PC-9 (cell line): ENCODE data around the gene SEMA5A. TPM values are rescaled to one million over a fixed set of nuclear protein-coding genes. Genes with fewer than 3 reads are reported as not detected.

ENCODE experiments used
- BruUV-seq: library from RNA; stranded (reverse); fragments of 400-500 nt; replicated peaks from 2 replicates; lab custom pipeline; 2021; lab: Mats Ljungman, UMichigan
- CTCF ChIA-PET: fragments of 300-600 bp; sonication (Branson Sonifier 250); formaldehyde crosslinking; loops from one replicate; lab custom pipeline; 2022; ENCODE audit warnings: antibody characterized with exemption; lab: Charles Lee
- POLR2A ChIA-PET: fragments of 300-600 bp; sonication (Branson Sonifier 250); formaldehyde crosslinking; loops from one replicate; lab custom pipeline; 2022; ENCODE audit warnings: antibody characterized with exemption; ENCODE audit not compliant: unreplicated experiment; lab: Charles Lee
- DNase-seq, 2 experiments: peaks; one replicate each; pipeline versions ENCODE4 v3.0.0 to v3.0.0-alpha.2; 2015 to 2022; ENCODE audit warnings: mixed read lengths in 1 of 2
- H2AFZ ChIP-seq: fragments of 200-600 bp; sonication (generic); 2 replicates; pipeline ENCODE4 v1.8.1; 2017; ENCODE audit warnings: antibody characterized with exemption
- H3F3A ChIP-seq: fragments of 200-600 bp; sonication (generic); 2 replicates; pipeline ENCODE4 v1.8.1; 2017; ENCODE audit warnings: antibody characterized with exemption, mild to moderate bottlenecking, low read depth; ENCODE audit not compliant: insufficient read depth
- H3K27ac ChIP-seq: fragments of 200-600 bp; sonication (generic); 2 replicates; pipeline ENCODE4 v1.6.1; 2016; ENCODE audit warnings: mixed run types
- H3K27me3 ChIP-seq: fragments of 200-600 bp; sonication (generic); 2 replicates; pipeline ENCODE4 v1.6.1; 2016; ENCODE audit warnings: low read depth, mixed run types; ENCODE audit not compliant: insufficient read depth
- H3K36me3 ChIP-seq: fragments of 200-600 bp; sonication (generic); 2 replicates; pipeline ENCODE4 v1.6.1; 2016; ENCODE audit warnings: low read depth, mixed run types
- H3K4me1 ChIP-seq: fragments of 200-600 bp; sonication (generic); replicated peaks from 2 replicates; pipeline ENCODE4 v1.6.1; 2016; ENCODE audit warnings: mixed run types; ENCODE audit not compliant: insufficient read depth
- H3K4me2 ChIP-seq: fragments of 200-600 bp; sonication (generic); 2 replicates; pipeline ENCODE4 v1.6.1; 2017; ENCODE audit warnings: mixed run types
- H3K4me3 ChIP-seq: fragments of 200-600 bp; sonication (generic); 2 replicates; pipeline ENCODE4 v1.6.1; 2016; ENCODE audit warnings: mixed run types
- H3K79me2 ChIP-seq: fragments of 200-600 bp; sonication (generic); 2 replicates; pipeline ENCODE4 v1.6.1; 2017; ENCODE audit warnings: low read depth, mixed run types
- H3K9me2 ChIP-seq: fragments of 200-600 bp; sonication (generic); 2 replicates; pipeline ENCODE4 v1.8.1; 2017; ENCODE audit warnings: mild to moderate bottlenecking; ENCODE audit not compliant: insufficient read depth
- H3K9me3 ChIP-seq: fragments of 200-600 bp; sonication (generic); 2 replicates; pipeline ENCODE4 v1.8.1; 2016; ENCODE audit warnings: low read depth; ENCODE audit not compliant: insufficient read depth
- H4K20me1 ChIP-seq: fragments of 200-600 bp; sonication (generic); 2 replicates; pipeline ENCODE4 v1.8.1; 2017; ENCODE audit not compliant: insufficient read depth
- CTCF ChIP-seq: fragments of 200-600 bp; sonication (generic); conservative IDR thresholded peaks from 2 replicates; pipeline ENCODE4 v1.6.1; 2017; ENCODE audit warnings: mixed run types, antibody characterized with exemption, mild to moderate bottlenecking, moderate library complexity
- EZH2 ChIP-seq: fragments of 200-600 bp; sonication (generic); IDR thresholded peaks from 2 replicates; pipeline ENCODE4 v1.8.0; 2017; ENCODE audit warnings: antibody characterized with exemption, low read depth
- intact Hi-C: fragments of 100-400 bp; cut with micrococcal nuclease; formaldehyde crosslinking; loops from one replicate; pipeline ENCODE4 v1.10.0; 2022; ENCODE audit not compliant: unreplicated experiment
- total RNA-seq: library from RNA; stranded (reverse); gene quantifications from 2 replicates; pipeline ENCODE4 v1.2.3, GENCODE V29; 2021

SEMA5A gene
- total RNA-seq, 1 experiment from 2014 or later = not detected

DNA sequence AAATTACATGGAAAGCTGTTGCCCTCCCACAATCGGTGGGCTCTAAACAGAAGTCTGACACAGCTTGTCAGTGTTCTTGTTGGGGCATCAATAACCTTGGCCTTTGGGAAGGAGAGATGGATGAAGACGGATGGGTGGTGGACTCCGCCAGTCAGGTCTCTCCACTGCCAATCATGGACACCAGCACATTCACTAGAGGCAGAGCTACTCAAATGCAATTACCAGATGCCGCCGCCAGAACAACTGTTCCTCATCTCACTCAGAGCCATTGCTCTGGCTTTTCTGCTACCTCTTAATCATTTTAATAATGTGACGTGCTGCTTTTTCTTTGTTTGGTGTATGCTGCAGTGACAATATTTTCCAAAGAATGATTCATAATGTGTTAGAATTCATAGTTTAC, 27.9 kb upstream of the SEMA5A start:
- ChIA-PET POLR2A (no interaction called here), CTCF (no interaction called here)
- TF ChIP-seq CTCF = no peak

GRCh38 chr5:9572246-9572645, 26.4 kb upstream of the SEMA5A start:
- H3K36me3 ChIP-seq = no peaks in the 10 kb centered on the region
- intact Hi-C loops = no loop called here
- H3K4me3 ChIP-seq = no peak overlapping the region
- H3K27me3 ChIP-seq = no peaks in the 10 kb centered on the region
- no peaks in the 10 kb centered on the region for H3K4me1 ChIP-seq
- TF ChIP-seq CTCF (no peak), EZH2 (no peak)
- no peaks in the 10 kb centered on the region for H4K20me1 ChIP-seq
- H3K4me2 ChIP-seq = no peak overlapping the region
- CTCF ChIA-PET = no interaction called here
- H3K9me2 ChIP-seq = 0 out of 2 replicates have a peak, but pooled peaks cover 4% of the 10 kb centered on the region
- no TSS peak for BruUV-seq
- H3K9me3 ChIP-seq = 0 out of 2 replicates have a peak, but pooled peaks cover 5% of the 10 kb centered on the region
- H3K79me2 ChIP-seq = no peaks in the 10 kb centered on the region
- POLR2A ChIA-PET = no interaction called here
- no peaks in the 10 kb centered on the region for H3F3A ChIP-seq
- DNase-seq = no peak
- H2AFZ ChIP-seq = no peak overlapping the region
- H3K27ac ChIP-seq = no peak overlapping the region

More for the DNA sequence above, 27.9 kb upstream of the SEMA5A start:
- intact Hi-C loops = no loop called here
- Histone ChIP-seq H3K27me3 (no peaks in the 10 kb centered on the region), H3K36me3 (no peaks in the 10 kb centered on the region), H3K4me1 (no peaks in the 10 kb centered on the region), H3K9me2 (0 out of 2 replicates have a peak, but pooled peaks cover 4% of the 10 kb centered on the region), H3K4me3 (no peak overlapping the region), H3K79me2 (no peaks in the 10 kb centered on the region), H2AFZ (no peak overlapping the region), H3F3A (no peaks in the 10 kb centered on the region), H3K27ac (no peak overlapping the region), H4K20me1 (no peaks in the 10 kb centered on the region), H3K4me2 (no peak overlapping the region), H3K9me3 (0 out of 2 replicates have a peak, but pooled peaks cover 5% of the 10 kb centered on the region)
- BruUV-seq = no TSS peak
- DNase-seq = no peak

GRCh38 chr5:9570876-9571275, 25.0 kb upstream of the SEMA5A start:
- Histone ChIP-seq H3K79me2 (no peaks in the 10 kb centered on the region), H3K9me3 (0 out of 2 replicates have a peak, but pooled peaks cover 5% of the 10 kb centered on the region), H3K27me3 (no peaks in the 10 kb centered on the region), H3K4me2 (no peak overlapping the region), H3K4me3 (no peak overlapping the region), H3K4me1 (no peaks in the 10 kb centered on the region), H4K20me1 (no peaks in the 10 kb centered on the region), H3K27ac (no peak overlapping the region), H3F3A (no peaks in the 10 kb centered on the region), H2AFZ (no peak overlapping the region), H3K36me3 (no peaks in the 10 kb centered on the region), H3K9me2 (0 out of 2 replicates have a peak, but pooled peaks cover 4% of the 10 kb centered on the region)
- ChIA-PET CTCF (no interaction called here), POLR2A (no interaction called here)
- TF ChIP-seq CTCF (no peak), EZH2 (no peak)
- intact Hi-C loops = no loop called here
- no TSS peak for BruUV-seq
- no peak for DNase-seq
